Superior temporal gyrus (tissue), 1 donor: ENCODE data around the gene ANAPC13.
A peak's percentile ranks its signal among the peaks of the same experiment; 100 is the strongest.

ENCODE experiments used
- DNase-seq: peaks from one replicate; pipeline ENCODE4 v3.0.0-alpha.2; 2016; ENCODE audit errors: extremely low spot score

ANAPC13 gene

GRCh38 chr3:134449951-134450350 lies 35.8 kb downstream of the ANAPC13 start:
- no peak for DNase-seq

- peak; percentile 86 for DNase-seq
These were observed 36.5 kb downstream of the ANAPC13 start for GRCh38 chr3:134449277-134449676.

GRCh38 chr3:134448664-134449063 lies 37.1 kb downstream of the ANAPC13 start:
- no peak for DNase-seq

- no peak for DNase-seq
These were observed 38.4 kb downstream of the ANAPC13 start for GRCh38 chr3:134447351-134447750.

- DNase-seq = no peak
These were observed 39.0 kb downstream of the ANAPC13 start for GRCh38 chr3:134446800-134447199.

- DNase-seq = no peak
These were observed 40.1 kb downstream of the ANAPC13 start for GRCh38 chr3:134445636-134446035.

GRCh38 chr3:134445095-134445494 lies 40.7 kb downstream of the ANAPC13 start:
- no peak for DNase-seq

- no peak for DNase-seq
These were observed 44.0 kb downstream of the ANAPC13 start for GRCh38 chr3:134441821-134442220.

- DNase-seq = no peak
These were observed 44.5 kb downstream of the ANAPC13 start for GRCh38 chr3:134441321-134441720.

GRCh38 chr3:134437211-134437752 lies 48.5 kb downstream of the ANAPC13 start:
- no peak for DNase-seq

- DNase-seq = no peak
These were observed 53.5 kb downstream of the ANAPC13 start for GRCh38 chr3:134432236-134432635.

- no peak for DNase-seq
These were observed 54.8 kb downstream of the ANAPC13 start for GRCh38 chr3:134430950-134431445.

- DNase-seq = no peak
These were observed 55.6 kb downstream of the ANAPC13 start for GRCh38 chr3:134430174-134430573.

GRCh38 chr3:134428401-134428800 lies 57.4 kb downstream of the ANAPC13 start:
- no peak for DNase-seq
